ENCODE data around the gene SBNO1.
"Not testable (repeated sequence)": the region's sequence is repeated elsewhere in the genome, so short reads cannot be mapped to it uniquely, and the experiment has no call there.

- not testable (repeated sequence) for TF ChIP-seq POLR2A, CTCF (IDR thresholded peaks at IDR 0.05)
Measured at GRCh38 chr12:123368431-123368830, 3.8 kb upstream of the SBNO1 start.
